Coronary artery (tissue), 2 donors: ENCODE data around the gene ABCA6.

ENCODE experiments used
- DNase-seq: peaks from one replicate; pipeline ENCODE4 v3.0.0-alpha.2; 2017; ENCODE audit warnings: low spot score
- H3K27ac ChIP-seq, 2 donors: fragments of 200-600 bp; sonication (generic); one replicate each; pipeline ENCODE4 v1.5.1; 2016 to 2019
- H3K4me3 ChIP-seq: fragments of 200-600 bp; sonication (generic); 2 replicates; pipeline ENCODE4 v1.5.1; 2016; ENCODE audit warnings: mild to moderate bottlenecking, moderate library complexity
- CTCF ChIP-seq: fragments of 200-600 bp; sonication (generic); IDR thresholded peaks from one replicate; pipeline ENCODE4 v1.5.1; 2019; ENCODE audit warnings: antibody characterized with exemption

The ABCA6 gene

DNA sequence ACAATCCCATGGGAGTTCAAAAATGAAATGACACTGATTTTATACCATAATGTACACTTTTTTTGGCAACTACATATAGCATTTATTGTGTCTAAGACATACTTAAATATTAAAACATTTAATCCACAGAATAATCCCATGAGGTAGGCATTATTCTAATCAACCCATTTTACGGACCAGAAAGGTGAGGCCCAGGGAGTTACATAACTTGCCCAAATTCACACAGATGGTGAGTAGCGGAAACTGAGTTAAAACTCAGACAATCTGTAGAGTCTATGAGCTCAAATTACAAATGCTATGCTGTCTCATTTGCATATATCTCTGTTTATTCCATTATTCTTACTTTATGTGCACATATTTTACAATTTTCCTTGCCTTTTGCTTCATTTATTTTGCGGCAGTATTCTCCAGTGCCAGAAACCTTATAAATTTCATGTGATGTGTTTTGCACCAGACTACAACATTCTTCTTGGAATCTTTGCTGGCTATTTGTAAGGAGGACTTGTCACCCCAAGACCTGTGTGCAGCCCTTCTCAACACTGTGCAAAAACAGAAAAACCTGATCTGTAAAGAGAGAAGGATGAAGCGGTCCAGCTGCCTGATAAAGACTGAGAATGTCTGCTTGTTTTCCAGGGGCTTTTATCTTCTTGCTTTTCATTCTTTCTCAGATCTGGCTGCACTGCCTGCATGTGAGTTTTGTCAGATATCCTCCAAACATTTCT lies 78.7 kb downstream of the ABCA6 start:
- no peak overlapping the region for H3K27ac ChIP-seq
- TF ChIP-seq CTCF = no peak
- no peak overlapping the region for H3K4me3 ChIP-seq
- DNase-seq = no peak

DNA sequence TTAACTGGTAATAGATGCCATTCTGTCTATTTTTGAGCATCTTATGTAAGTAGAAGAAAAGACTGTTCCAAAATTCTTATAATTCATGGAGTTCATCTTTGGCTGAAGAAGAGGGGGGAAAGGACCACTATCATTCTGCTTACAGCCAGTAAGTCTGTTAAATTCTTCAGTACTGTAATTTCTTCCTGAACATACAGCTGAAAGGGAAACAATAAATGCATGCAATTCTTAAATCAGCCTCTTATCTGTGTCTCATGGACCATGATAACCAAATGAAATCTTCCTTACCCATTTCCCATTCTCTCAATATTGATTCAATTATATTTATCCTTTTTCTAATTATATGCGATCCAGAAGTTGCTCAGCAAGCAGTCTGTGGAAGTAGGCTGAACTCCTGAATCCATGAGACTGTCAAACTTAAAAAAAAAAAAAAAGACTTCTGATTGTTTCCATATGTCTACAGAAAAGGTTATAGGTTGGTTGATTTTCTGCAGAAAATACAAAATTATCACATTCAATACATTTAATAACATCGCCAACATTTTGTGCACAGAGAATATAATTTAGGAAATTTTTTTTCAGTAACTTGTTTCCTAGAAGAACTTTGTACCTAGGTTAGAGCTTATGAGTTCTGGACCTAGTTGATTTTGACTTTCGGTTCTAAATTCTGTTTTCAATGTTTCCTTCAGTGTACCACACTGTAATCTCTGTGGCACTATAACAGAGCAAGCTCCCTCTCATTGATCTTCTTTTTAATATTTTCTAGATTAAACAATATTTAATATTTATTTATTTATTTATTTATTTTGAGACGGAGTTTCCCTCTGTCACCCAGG lies 79.8 kb downstream of the ABCA6 start:
- DNase-seq = no peak
- H3K4me3 ChIP-seq = no peak overlapping the region
- H3K27ac ChIP-seq = peak overlapping the region in 1 of 2 donors; percentile 0
- TF ChIP-seq CTCF = no peak

- TF ChIP-seq CTCF = no peak
- peak within 1 kb of the TSS; percentile 6 to 48 for H3K27ac ChIP-seq
- H3K4me3 ChIP-seq = peak within 1 kb of the TSS; percentile 26
- DNase-seq = no peak
Measured at GRCh38 chr17:69060822-69061221, 80.9 kb downstream of the ABCA6 start, which contains the start of gene ABCA9. ABCA9 (minus strand) TSS chr17:69060927; CDS start chr17:69051126, 9,801 bp downstream.

DNA sequence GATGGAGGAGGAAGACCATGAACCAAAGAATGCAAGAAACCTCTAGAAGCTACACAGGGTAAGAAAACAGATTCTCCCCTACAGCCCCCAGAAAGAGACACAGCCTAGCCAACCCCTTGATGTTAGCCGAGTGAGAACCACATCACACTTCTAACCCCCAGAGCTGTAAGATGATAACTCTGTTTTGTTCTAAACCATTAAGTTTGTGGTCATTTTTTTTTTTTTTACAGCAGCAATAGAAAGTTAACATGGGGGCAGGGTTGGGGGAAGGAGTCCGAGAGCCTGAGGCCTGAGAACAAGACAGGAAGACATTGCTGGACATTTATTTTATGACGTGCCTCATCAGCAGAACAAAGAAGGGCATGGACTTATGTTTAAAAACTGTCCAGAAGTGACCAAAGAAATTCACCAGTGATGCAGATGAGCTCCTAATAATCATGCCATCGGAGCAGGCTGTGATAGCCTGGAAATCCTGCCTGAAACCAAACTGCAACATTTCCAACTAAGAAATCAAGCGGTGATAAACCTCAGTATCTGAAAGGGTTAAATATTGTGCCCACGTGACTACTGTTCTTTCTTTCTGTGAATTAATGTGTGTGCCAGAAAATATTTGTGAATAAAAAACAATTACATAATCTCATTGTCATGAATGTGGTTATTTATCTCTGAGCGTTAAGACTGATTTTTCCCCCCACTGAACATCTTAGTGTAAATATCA lies 82.1 kb downstream of the ABCA6 start:
- no peak for TF ChIP-seq CTCF
- Histone ChIP-seq H3K27ac (peak overlapping the region; percentile 6 to 48), H3K4me3 (peak overlapping the region; percentile 12)
- no peak for DNase-seq

- Histone ChIP-seq H3K27ac (no peak overlapping the region), H3K4me3 (no peak overlapping the region)
- DNase-seq = no peak
- TF ChIP-seq CTCF = no peak
Measured at GRCh38 chr17:69058165-69058564, 83.5 kb downstream of the ABCA6 start.

DNA sequence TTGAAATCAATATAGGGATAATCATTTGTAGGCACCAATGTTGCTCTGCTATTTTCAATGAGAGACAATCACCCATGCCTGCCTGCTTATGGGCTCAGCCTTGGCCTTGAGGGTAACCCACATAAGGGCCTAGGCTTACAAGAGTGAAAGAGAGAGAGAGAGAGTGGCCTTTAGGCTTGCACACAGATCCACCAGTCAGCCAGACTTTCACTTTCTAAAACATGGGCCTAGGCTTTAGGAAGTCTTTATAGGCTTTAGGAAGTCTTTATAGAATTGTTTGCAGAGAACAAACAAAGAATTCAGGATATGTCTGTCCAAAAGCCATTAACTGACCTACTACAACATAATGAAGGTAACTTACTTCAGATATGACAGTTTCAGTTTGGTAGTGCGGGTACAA lies 84.4 kb downstream of the ABCA6 start:
- DNase-seq = no peak
- H3K4me3 ChIP-seq = no peak overlapping the region
- TF ChIP-seq CTCF = no peak
- no peak overlapping the region for H3K27ac ChIP-seq
